Amniotic stem cell (primary cell): ENCODE data around the gene FAM107B.
"Not testable (repeated sequence)": the region's sequence is repeated elsewhere in the genome, so short reads cannot be mapped to it uniquely, and the experiment has no call there.

Source experiments
- DNase-seq: peaks from one replicate; lab custom pipeline; 2025; lab: John Stamatoyannopoulos, UW

Gene FAM107B

DNA sequence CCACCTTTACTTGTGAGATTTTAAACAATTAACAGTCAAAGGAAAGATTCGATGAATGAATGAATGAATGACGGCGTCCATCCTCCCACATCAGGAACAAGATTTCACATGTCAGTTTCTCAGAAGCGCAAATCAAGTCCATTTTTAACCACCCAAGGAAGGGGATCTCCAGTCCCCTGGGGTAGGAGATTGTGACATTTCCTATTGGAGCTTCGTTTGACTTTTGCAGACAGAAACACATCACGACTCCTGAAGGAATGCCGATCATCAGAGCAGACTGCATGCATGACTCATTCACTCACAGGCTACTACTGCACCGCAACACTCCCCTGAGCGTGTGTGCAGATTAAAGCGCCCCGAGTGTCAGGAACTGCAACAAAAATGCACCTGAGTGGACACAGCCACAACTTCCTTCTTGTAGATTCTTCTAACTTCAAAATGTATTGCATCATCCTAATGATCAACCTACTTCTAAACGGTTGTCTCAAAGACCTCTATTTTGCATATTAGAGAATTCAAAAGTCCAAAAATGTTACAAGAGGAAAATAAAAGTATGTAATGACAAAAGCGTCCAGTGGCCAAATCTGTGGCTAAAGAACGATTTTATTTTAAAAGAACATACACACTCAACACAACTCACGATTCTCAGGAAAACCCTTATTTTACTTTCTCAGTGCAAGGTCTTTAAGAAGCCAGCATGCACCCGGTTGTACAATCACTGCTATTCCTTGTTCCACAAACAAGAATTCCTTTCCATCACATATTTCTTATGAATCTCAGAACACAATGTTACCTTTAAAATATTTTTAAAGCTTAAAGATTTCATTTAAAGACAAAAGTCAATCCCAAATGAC is 172.6 kb downstream of the FAM107B start:
- DNase-seq, result no peak

DNA sequence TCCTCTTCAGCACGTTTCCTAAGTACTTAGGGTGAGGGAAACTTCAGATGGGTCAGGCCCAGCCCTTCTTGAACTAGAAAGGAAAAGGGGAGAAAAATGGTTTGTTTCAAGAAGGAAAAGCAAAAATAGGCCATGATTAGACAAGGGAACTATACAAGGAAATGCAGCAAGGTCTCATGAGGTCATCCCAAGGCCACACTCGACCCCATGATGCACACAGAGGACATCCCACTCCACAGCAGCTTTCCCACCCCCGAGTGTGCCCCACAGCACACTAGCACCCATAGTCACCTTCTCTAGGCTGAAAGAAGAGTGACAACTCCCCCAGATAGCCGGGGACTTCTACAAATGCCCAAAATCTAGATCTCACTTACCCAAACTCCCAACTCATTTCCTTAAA is 173.4 kb downstream of the FAM107B start:
- DNase-seq, result no peak

DNA sequence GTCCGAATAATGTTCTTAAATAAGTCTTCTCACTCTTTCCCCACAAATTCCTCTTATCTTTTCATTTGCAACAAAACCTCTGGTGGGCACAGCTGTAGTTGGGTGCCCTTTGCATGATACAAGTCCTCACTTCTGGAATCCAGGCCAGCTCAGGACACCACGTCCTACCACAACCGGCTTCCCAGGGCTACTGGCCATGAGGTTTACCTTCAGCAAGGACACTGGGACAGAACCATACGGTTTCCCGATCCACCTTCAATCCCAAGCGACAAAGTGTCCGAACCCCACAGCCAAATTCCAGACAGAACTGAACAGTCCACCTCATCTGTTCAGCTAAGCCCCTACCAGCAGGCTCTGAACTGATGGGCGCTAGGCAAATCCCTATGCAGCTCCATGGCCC is 174.6 kb downstream of the FAM107B start:
- DNase-seq, result no peak

DNA sequence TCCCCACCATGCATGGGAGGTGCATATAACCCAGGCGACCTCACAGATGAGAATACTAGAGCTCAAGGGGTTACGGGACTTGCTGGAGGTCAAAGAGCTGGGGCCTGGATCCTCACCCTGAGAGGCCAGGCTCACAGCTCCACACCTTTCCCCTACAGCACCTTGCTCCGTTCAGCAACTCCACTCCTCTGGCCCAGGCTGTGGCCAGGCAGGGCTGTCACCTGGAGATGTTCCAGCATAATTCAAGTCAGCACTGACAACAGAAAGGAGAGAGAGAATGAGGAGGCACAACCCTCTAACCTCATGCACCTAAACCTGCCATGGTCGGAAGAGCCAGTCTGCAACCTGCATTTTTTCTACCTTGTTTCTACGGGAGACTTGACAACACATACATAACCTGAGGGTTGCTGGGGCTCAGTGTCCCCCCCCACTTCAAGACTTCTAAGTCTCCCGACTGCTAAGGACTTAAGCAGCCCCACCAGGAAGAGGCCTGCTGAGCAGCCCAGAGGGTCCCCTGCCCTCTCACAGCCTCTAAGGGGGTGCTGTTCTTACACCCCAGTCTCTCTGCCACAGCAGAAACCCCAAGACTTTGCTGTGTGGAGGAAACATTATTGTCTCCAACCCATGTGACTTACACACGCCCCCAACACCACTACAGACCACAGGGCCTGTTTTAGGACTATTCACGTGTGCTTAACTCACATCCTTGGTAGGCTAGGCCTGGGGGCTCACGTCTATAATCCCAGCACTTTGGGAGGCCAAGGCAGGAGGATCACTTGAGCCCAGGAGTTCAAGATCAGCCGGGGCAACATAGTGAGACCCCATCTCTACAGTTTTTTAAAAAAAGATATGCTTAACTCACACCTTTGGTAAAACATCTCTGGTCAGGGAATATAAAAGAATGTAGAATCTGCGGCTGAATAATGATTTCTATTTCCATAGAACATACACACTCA is 175.6 kb downstream of the FAM107B start:
- DNase-seq, result no peak

DNA sequence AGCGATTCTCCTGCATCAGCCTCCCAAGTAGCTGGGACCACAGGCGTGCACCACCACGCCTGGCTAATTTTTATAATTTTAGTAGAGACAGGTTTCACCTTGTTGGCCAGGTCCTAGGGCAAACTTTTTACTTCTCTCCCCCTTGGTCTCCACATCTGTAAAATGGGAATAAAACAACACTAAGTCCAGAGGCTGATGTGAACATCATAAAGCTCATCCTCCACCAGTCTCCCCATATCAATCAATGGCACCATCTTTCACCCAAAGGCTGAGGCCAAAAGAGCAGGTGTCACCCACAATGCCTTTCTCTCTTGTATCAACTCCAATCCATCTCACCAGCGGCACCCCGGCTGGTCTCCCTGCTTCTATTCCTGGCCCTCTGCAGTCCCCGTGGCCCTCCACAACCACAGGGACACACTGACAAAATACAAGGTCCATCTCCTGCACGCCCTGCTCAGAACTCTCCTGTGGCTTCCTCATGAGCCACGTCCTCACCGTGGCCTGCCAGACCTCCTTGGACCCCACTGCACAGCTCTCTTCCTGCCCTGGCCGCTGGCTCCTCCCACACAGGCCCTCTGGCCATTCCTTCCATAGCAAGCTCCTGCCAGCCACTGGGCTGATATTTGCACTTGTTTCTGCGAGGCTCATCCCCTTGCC is 179.0 kb downstream of the FAM107B start:
- DNase-seq, result no peak

DNA sequence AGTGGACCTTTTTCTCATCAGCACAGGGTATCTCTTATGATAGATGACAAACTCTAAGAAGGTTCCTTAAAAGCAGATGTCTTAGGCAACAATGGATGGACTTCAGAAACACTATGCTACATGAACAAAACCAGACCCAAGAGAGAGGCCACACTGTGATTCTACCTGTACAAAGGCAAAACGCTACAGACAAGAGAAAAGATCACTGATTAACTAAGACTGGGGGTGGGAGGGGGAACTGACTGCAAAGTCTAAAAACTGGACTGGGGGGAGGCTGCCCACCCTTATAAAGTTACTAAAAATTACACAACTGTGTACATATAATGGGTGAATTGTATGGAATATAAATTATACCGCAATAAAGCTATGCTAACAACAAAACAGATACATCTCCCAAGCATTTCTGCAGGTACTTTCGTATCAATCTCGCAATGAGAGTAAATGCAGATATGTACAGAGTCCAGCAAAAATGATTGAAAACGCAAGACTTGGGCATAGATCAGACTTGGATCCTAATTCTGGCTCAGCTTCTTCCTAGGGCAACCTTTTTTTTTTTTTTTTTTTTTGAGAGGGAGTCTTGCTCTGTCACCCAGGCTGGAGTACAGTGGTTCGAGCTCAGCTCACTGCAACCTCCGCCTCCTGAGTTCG is 179.7 kb downstream of the FAM107B start:
- DNase-seq, result no peak

DNA sequence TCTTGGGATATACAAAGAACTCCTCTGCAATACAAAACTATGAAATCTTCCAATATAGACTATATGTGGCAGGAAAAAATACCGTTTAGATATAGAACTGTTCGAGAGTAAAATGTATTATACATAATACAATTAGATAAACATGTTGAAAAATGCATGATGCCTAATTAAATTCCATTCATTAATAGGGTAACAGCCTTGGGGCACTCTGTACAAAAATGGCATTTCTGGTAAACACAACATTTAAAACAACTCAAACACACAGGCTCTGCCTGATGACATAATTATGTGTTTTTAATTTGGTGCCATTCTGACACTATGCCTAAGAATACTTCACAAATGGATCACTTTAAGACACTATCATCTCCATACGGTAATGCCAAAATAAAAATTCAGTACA is 180.9 kb downstream of the FAM107B start:
- DNase-seq, result no peak

DNA sequence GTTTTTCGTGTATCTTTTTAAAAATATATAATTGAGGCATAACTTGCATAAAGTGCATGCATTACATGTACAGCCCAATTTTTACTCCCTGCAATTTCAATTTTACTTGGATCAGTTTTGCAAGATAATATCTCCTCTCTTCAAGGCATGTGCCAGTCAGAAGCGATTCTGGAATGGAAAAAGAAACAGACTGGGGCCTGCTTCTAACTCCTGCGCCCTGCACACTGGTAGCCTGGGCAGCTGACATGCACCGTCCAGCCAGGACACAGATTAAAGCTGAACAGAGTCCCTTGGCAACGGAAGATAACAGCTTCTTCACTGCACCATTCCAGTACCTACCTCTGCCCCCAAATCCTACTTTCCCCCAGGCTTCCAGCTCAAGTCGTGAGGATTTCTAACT is 182.1 kb downstream of the FAM107B start:
- DNase-seq, result no peak

DNA sequence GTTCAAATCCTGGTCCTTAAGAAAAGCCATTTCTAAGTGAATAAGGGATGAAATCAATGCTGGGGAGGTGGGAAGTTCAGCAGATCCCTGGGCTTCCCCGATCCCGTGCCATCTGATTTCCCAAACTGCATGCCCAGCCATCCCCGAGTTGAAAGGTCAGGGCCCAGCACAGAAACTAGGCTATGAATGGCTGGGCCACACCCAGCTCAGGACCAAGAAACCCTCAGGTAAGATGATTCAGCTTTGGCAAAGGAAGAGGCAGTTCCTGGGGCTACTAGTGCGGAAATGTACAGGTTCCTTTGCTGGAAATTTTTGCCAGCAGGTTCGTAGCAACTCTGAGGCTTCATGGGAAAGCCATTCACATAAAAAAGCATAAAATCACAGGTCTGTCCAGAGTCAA is 182.7 kb downstream of the FAM107B start:
- DNase-seq, result no peak

DNA sequence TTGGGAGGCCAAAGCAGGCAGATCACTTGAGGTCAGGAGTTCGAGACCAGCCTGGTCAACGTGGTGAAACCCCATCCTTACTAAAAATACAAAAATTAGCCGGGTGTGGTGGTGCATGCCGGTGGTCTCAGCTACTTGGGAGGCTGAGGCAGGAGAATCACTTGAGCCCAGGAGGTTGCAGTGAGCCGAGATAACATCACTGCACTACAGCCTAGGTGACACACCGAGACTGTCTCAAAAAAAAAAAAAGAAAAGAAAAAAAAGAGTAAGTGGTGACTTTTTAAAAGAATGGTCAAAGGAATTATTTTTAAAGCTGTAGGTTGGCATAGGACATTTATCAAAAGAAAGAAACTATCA is 185.8 kb downstream of the FAM107B start:
- not testable (repeated sequence) for DNase-seq

DNA sequence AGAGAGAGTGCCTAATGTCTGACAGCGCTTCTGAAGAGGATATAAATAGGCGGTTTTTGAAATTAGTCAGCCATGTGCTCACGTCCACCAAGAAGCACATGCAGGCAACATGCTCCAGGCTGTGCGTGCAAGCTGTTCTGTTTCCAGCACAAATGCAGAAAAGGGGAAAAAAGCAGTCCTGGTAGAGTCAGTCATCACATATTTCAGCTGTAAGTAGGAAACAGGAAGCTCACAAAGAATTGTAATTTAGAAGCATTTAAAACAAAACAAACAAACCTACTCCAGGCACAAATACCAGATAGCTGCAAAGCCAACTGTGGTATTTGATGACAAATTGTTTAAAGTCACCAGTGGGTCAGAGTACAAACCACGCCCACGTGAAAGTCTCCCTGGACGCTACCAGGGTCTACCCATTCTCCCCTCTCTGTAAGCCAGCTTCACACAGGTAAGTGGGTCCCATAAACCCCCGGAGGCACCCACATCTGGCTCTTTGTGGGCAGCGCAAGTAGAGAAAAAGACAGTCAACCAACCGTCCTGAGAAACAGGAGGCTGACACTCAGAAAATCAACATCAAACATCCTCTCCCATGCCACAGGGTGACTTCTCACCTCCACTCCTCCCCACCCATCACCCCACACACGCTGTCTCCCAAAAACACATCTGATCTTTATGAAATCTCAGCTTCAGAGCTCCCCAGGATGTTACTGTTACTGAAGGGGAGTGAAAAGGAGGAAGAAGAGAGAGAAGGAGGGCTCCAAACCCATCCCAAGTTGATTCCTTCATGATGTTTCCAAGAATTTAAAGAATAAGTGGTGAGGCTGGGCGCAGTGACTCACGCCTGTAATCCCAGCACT is 186.4 kb downstream of the FAM107B start:
- peak; percentile 97 for DNase-seq

DNA sequence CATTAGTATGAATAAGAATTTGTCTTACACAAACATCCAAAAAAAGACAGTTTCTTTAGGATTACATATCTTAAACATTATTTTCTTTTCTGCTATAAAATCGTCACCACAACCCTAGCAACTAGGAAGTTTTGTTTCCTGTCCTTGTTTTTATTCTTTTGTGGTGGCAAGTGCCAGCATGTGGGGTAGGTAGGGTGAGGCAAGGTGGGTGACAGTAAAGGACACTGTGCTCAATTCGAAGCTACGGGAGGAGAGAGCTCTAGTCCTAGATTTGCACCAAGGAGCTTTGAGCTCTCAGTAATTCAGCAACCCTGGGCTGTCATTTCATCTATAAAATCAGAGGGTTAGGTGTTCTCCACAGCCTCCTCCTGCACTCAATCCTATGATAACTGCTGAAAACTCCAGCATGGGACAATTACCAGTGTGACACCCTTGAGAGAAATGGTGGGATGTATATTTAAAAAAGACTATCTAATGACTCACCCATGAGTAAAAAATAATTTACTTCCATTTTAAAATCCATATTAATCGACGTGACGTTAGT is 187.1 kb downstream of the FAM107B start:
- DNase-seq, result no peak

DNA sequence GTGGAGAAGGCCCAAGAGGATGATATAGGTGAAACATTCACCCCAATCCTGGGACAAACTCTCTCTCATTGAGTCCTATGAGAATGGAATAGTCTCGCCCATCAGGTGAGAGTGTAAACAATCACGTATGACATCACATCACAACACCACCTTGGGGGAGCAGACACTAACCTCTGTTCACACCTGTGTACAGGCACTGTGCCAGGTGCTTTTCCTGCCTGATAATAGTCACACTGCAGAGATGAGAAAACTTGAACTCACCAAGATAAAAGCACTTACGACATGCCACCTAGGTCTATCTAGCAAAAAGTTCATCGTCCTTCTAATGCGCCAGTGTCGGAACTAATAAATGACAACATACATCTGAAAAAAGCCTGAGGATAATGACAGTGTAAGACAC is 187.8 kb downstream of the FAM107B start:
- DNase-seq, result no peak

DNA sequence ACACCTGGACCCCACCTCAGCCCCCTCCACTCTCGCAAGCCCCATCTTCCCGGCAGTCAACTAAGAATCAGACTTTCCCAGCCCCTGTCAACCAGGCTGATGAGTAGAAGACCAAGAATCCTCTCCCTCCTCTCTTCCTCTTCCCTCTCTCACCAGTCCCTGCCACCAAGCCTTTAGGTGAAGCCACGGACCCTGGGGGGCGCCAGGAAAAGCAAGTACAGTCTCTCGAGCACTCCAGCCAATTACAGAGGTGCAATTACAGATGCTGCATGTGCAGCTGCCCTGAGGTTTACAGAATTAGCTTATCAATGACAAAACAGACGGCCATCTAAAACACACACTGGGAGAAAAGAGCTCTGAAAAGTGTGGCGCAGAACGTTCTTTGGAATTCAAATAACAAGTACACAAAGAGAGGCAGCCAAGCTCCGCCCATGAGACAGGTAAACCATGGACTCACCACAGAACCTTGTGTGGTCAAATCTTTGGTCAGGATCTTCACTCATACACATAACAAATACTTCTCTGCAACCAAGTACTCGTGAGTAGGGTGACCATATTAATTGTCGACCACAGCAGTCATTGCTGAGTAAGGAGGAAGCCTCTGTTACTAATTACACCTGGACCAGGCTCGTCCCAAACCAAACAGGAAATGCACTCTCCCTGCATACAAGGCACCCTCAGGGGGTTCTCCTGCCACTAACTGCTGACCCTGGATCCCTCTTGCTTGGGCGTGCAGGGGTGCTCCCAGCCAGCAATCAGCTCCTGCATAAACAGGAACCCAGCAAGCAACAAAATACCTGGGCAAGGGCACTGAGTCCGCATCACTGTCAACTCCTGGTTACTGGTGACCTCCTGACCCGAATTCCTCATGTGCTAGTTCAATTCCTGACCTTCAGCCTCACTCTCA is 189.2 kb downstream of the FAM107B start:
- no peak for DNase-seq

DNA sequence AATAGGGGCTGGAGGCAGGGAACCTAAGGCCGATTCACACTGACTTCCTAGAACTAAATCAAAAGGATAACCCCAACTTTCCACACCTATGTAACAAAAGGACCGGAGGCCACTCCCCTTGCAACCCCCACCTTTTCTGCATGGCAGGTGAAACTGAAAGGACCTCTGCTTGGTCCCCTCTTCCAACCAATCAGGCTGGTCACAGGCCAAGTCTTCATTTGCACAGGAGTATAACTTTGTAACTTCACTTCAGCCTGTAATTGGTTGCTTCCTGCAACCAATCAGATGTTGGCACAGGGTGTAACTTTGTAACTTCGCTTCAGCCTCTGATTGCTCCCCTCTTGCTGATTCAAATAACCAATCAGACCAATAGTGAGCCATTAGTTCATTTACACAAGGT is 190.0 kb downstream of the FAM107B start:
- no peak for DNase-seq

DNA sequence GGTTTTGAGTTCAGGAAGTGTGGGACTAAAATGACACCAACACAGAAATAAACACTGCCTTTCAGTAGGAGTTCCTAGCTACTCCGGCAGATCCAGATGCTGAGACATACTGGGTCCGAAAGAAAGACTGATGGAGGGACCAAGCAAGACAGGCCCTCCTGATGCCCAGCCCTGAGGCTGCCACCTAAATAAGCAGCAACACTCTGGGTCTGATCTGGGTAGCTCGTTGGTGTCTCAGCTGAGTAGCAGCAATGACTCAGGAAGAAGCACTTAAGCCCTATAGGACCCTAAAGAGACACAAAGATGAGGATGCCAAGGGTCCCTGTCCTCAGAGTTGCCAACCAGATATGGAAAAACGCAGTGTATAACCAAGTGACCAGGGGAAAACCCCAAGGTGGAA is 190.7 kb downstream of the FAM107B start:
- DNase-seq, result no peak

DNA sequence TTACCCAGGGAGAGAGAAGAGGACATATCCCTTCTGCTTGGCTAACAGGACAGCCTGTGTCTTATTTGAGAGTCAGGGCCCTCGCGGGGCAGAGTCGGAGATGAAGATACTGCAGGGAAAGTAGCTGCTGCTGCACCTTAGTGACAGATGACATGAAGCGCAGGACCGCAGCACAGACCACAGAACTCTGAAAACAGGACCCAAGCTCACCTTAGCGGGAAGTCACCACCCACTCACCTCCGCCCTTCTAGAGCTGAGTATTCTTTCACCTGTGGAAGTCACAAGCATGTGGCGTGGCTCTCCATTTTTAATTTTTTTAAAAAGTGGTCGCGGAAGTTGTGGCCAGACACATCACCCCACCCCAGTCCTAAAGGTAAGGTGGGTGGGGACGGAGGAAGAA is 191.4 kb downstream of the FAM107B start:
- no peak for DNase-seq

DNA sequence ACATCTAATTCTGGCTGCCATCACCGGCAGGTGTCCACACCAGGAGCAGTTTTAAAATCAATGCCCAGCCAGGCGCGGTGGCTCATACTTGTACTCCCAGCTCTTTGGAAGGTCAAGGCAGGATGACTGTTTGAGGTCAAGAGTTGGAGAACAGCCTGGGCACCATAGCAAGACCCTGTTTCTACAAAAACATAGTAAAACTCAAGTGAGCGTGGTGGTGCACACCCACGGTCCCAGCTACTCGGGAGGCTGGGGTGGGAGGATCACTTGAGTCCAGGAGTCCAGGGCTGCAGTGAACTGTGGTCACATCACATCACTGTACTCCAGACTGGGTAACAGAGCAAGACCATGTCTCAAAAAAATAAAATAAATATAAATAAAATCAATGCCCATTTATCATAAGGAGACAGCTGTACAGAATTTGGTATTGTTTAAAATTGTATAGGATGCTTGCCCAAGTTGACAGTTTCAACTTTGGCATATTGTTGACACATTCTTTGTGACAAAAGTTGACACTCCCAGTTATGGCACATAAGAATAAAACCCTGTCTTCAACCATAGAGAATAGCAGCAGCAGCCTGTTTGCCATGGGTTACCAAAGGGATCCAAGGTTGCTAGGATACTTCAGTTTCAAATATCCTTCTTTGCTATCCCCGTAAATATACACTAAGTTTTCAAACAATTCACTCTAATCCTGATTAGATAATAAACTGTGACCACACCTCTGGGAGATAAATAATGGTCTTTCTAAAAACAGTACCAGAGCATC is 193.0 kb downstream of the FAM107B start:
- DNase-seq, result no peak
